Gastroesophageal sphincter (tissue), 4 donors: ENCODE data around the gene CCDC61. TPM values are rescaled to one million over a fixed set of nuclear protein-coding genes. Genes with fewer than 3 reads are reported as not detected.
A peak's percentile ranks its signal among the peaks of the same experiment; 100 is the strongest.

Experiments used
- ATAC-seq: fragments of 150-250 bp; one replicate; pipeline ENCODE4 v1.9.1; 2016; ENCODE audit warnings: mild to moderate bottlenecking, moderate library complexity
- H3K27ac ChIP-seq, 4 donors: fragments of 200-600 bp; sonication (generic) in 3 of 4; 1 replicate in 3 of 4; 2 replicates in 1 of 4; pipeline ENCODE4 v1.5.1; 2016 to 2019
- H3K27me3 ChIP-seq: fragments of 200-600 bp; sonication (generic); one replicate; pipeline ENCODE4 v1.5.1; 2019
- H3K36me3 ChIP-seq, 2 donors: fragments of 200-600 bp; sonication (generic); one replicate each; pipeline ENCODE4 v1.5.1; 2019; ENCODE audit warnings: control low read depth in 1 of 2
- H3K4me1 ChIP-seq, 3 donors: fragments of 200-600 bp; sonication (generic); 1 replicate in 2 of 3; 2 replicates in 1 of 3; pipeline ENCODE4 v1.5.1; 2016 to 2019; ENCODE audit warnings: control low read depth in 2 of 3
- H3K4me3 ChIP-seq, 2 donors: fragments of 200-600 bp; sonication (generic); one replicate each; pipeline ENCODE4 v1.5.1; 2019; ENCODE audit warnings: mild to moderate bottlenecking in 1 of 2, moderate library complexity in 1 of 2
- H3K9me3 ChIP-seq, 3 donors: fragments of 200-600 bp; sonication (generic); one replicate each; pipeline ENCODE4 v1.5.1; 2017 to 2019; ENCODE audit warnings: control low read depth in 2 of 3
- EP300 ChIP-seq: sonication (generic); formaldehyde crosslinking; IDR thresholded peaks from one replicate; pipeline ENCODE4 v1.6.1; 2017; ENCODE audit warnings: antibody characterized with exemption, mild to moderate bottlenecking
- POLR2A ChIP-seq, 2 donors: fragments of 450-650 bp; IDR thresholded peaks; one replicate each; pipeline ENCODE4 v1.6.1; 2017; ENCODE audit warnings: antibody characterized with exemption in 2 of 2, mild to moderate bottlenecking in 2 of 2, moderate library complexity in 1 of 2
- POLR2AphosphoS5 ChIP-seq: sonication (generic); formaldehyde crosslinking; IDR thresholded peaks from one replicate; pipeline ENCODE4 v1.6.1; 2017; ENCODE audit warnings: antibody characterized with exemption
- WGBS, 2 donors: methylation state at CpG; one replicate each; pipeline ENCODE4 v1.1.5; 2018; ENCODE audit warnings: low coverage in 1 of 2; 5-methylcytosine and 5-hydroxymethylcytosine counted together
- total RNA-seq, 4 donors: library from RNA; depleted of rRNA; stranded (reverse); fragments of >200 nt; gene quantifications; one replicate each; pipeline ENCODE4 v1.1.0, GENCODE V29; 2016
- TF ChIP-seq, protein P1 (sequence below), 4 experiments: fragments of 200-600 bp in 2 of 4; fragments of 450-650 bp in 2 of 4; sonication (generic) in 1 of 4; IDR thresholded peaks; one replicate each; pipeline ENCODE4 v1.5.1; 2017 to 2019; ENCODE audit warnings: antibody characterized with exemption in 4 of 4, mild to moderate bottlenecking in 2 of 4, moderate library complexity in 2 of 4

Gene CCDC61
- total RNA-seq, 4 donors from 2014 or later = 4.2 to 9.4 (median 6.4) TPM

DNA sequence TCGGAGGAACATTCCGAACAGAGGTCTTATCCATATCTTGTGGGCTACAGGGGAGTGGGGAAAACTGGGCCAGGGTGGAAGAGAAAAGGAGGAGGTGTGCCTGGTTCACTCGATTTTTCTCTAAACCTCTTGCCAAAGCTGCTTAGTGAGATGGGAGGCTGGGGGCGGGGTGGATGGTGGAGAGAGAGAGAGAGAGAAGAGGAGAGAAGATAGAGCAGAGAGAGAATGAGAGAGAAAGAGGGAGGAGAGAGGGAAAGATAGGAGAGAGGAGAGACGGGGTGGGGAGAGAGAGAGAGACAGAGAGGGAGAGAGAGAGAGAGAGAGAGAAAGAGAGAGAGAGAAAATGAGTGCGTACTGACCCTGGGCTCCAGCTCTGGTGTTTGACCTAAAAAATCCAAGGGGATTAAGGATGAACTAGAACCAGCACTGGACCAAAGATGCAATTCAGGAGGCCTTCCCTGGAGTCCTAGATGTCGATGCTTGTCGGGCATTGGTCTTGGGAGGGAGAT lies 35.7 kb upstream of the CCDC61 start:
- no peak for ATAC-seq
- H3K36me3 ChIP-seq = no peaks in the 10 kb centered on the region
- 53 to 68% methylated on average over 4 to 8 of the region's 8 CpGs for WGBS, 2 donors
- H3K27me3 ChIP-seq = peaks cover 92% of the 10 kb centered on the region
- H3K4me1 ChIP-seq = peaks cover 0 to 7% (median 0%) of the 10 kb centered on the region in 3 donors
- no peak for TF ChIP-seq POLR2A (IDR thresholded peaks at IDR 0.05)
- no peak for TF ChIP-seq EP300
- TF ChIP-seq, protein P1, sequence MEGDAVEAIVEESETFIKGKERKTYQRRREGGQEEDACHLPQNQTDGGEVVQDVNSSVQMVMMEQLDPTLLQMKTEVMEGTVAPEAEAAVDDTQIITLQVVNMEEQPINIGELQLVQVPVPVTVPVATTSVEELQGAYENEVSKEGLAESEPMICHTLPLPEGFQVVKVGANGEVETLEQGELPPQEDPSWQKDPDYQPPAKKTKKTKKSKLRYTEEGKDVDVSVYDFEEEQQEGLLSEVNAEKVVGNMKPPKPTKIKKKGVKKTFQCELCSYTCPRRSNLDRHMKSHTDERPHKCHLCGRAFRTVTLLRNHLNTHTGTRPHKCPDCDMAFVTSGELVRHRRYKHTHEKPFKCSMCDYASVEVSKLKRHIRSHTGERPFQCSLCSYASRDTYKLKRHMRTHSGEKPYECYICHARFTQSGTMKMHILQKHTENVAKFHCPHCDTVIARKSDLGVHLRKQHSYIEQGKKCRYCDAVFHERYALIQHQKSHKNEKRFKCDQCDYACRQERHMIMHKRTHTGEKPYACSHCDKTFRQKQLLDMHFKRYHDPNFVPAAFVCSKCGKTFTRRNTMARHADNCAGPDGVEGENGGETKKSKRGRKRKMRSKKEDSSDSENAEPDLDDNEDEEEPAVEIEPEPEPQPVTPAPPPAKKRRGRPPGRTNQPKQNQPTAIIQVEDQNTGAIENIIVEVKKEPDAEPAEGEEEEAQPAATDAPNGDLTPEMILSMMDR (IDR thresholded peaks at IDR 0.05) = no peak
- no peak for TF ChIP-seq POLR2AphosphoS5
- H3K4me3 ChIP-seq = no peak overlapping the region
- peak overlapping the region in 1 of 4 donors; percentile 11 for H3K27ac ChIP-seq
- H3K9me3 ChIP-seq = no peaks in the 10 kb centered on the region

DNA sequence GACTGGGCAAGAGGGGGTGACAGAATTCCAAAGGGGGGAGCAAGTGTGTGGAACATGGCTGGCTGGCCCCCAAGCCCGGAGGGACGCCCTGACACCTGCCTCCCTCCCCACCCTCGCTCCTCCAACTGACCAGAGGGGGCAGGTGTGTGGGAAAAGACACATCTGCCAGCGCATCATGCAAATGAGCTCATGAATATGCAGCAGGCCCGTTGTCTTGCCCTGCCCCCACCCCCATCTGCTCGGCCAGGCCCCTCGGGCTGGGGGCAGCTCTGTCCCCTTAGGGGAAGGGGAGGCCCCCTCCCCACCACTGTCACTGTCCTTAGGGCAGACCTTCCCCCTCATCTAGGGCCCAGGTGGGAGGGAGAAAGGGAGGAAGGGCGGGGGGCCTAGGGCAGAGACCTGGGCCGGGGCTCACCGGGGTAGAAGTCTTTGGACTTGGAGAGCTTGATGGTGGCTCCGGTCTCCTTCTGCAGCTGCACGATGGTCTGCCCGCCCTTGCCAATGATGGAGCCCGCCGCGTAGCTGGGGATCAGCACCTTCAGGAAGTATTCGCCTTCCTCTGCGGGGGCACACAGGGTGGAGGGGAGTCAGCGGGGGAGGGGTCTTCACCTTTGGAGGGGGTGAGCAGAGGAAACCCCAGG lies 34.6 kb upstream of the CCDC61 start:
- no peak overlapping the region for H3K27ac ChIP-seq
- H3K4me1 ChIP-seq = peaks cover 0 to 7% (median 0%) of the 10 kb centered on the region in 3 donors
- WGBS, 2 donors = 17 to 26% methylated on average over 1 to 4 of the region's 19 CpGs
- H3K27me3 ChIP-seq = peaks cover 92% of the 10 kb centered on the region
- H3K4me3 ChIP-seq = no peak overlapping the region
- no peaks in the 10 kb centered on the region for H3K9me3 ChIP-seq
- H3K36me3 ChIP-seq = no peaks in the 10 kb centered on the region
- no peak for ATAC-seq
- TF ChIP-seq EP300 = no peak
- TF ChIP-seq POLR2A (IDR thresholded peaks at IDR 0.05) = no peak
- no peak for TF ChIP-seq POLR2AphosphoS5
- TF ChIP-seq, protein P1 (IDR thresholded peaks at IDR 0.05) = no peak

DNA sequence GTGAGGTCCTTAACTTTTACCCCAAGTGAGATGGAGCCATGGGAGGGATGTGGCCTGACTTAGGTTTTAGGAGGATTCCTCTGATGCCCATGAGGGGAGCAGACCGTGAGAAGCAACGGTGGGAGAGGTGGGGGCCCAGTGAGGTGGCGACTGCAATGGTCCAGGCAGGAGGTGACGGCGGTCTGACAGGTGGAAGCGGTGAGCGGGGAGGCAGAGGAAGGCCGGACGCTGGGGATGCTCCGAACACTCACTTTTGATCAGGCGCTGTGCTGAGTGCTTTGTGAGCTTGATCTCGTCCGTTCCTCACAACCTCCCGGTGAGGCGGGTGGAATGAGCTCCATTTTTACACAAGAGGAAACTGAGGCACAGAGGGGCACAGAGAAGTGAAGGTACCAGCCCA lies 33.2 kb upstream of the CCDC61 start:
- 80% methylated on average over 2 of the region's 15 CpGs; no CpG with 5 or more reads in 1 of the 2 donors for WGBS, 2 donors
- no peaks in the 10 kb centered on the region for H3K36me3 ChIP-seq
- TF ChIP-seq POLR2AphosphoS5 (no peak), POLR2A (IDR thresholded peaks at IDR 0.05) (no peak), EP300 (no peak)
- TF ChIP-seq, protein P1 (IDR thresholded peaks at IDR 0.05) = no peak
- H3K4me1 ChIP-seq = peaks cover 0 to 7% (median 0%) of the 10 kb centered on the region in 3 donors
- H3K27ac ChIP-seq = no peak overlapping the region
- H3K9me3 ChIP-seq = no peaks in the 10 kb centered on the region
- H3K27me3 ChIP-seq = peaks cover 92% of the 10 kb centered on the region
- no peak for ATAC-seq
- H3K4me3 ChIP-seq = no peak overlapping the region

DNA sequence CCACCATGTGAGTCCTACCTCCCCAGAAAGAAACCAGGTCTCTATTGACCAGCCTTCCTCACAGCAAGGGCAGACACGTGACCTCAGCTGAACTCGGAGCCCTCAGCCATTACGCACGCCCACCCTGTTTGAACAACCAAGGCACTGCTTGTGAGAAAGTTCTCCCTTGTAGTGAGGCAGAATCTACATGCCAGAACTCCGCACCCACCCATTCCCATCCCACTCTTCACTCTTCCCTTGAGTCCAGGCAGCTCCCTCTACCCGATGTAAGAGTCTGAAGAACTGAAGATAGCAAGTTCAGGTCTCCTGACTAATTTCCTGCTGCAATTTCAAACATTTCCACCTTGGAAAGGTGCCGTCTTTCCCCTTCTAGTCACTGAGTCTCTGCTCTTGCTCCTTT lies 28.0 kb upstream of the CCDC61 start:
- TF ChIP-seq, protein P1 (IDR thresholded peaks at IDR 0.05) = no peak
- TF ChIP-seq POLR2AphosphoS5 (no peak), EP300 (no peak), POLR2A (IDR thresholded peaks at IDR 0.05) (no peak)
- H3K27me3 ChIP-seq = peaks cover 97% of the 10 kb centered on the region

DNA sequence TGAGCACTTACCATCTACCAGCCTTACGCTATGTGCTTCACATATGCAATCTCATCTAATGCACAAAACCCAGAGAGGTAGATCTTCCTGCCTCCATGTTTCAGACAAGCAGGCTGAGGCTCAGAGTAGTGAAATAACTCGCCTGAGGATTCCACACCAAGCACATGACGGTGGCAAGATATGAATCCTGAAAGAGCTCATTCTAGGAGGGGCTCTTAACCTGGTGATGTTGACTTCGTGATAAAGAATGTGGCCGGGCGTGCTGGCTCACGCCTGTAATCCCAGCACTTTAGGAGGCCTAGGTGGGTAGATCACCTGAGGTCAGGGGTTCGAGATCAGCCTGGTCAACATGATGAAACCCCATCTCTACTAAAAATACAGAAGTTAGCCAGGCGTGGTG lies 26.6 kb upstream of the CCDC61 start:
- ATAC-seq = no peak
- TF ChIP-seq POLR2AphosphoS5 (no peak), EP300 (no peak), POLR2A (IDR thresholded peaks at IDR 0.05) (no peak)
- TF ChIP-seq, protein P1 (IDR thresholded peaks at IDR 0.05) = no peak
- peaks cover 0 to 15% (median 3%) of the 10 kb centered on the region in 3 donors for H3K4me1 ChIP-seq
- H3K4me3 ChIP-seq = no peak overlapping the region
- H3K27ac ChIP-seq = no peak overlapping the region
- peaks cover 96% of the 10 kb centered on the region for H3K27me3 ChIP-seq
- 71 to 88% methylated on average over 2 to 7 of the region's 9 CpGs for WGBS, 2 donors
- H3K36me3 ChIP-seq = no peaks in the 10 kb centered on the region
- H3K9me3 ChIP-seq = no peaks in the 10 kb centered on the region

More for the DNA sequence above, 28.0 kb upstream of the CCDC61 start:
- Histone ChIP-seq H3K27ac (no peak overlapping the region), H3K36me3 (no peaks in the 10 kb centered on the region), H3K4me3 (no peak overlapping the region), H3K9me3 (no peaks in the 10 kb centered on the region), H3K4me1 (peaks cover 0 to 5% (median 0%) of the 10 kb centered on the region in 3 donors)
- 45% methylated on average over 4 of the region's 7 CpGs; no CpG with 5 or more reads in 1 of the 2 donors for WGBS, 2 donors
- ATAC-seq = no peak
